Measurements from ENCODE around the gene MAMDC2. TPM values are rescaled to one million over a fixed set of nuclear protein-coding genes. Genes with fewer than 3 reads are reported as not detected.
A peak's percentile ranks its signal among the peaks of the same experiment; 100 is the strongest.

MAMDC2 gene
- total RNA-seq, 1 experiment from 2014 or later, result 0.37 TPM

DNA sequence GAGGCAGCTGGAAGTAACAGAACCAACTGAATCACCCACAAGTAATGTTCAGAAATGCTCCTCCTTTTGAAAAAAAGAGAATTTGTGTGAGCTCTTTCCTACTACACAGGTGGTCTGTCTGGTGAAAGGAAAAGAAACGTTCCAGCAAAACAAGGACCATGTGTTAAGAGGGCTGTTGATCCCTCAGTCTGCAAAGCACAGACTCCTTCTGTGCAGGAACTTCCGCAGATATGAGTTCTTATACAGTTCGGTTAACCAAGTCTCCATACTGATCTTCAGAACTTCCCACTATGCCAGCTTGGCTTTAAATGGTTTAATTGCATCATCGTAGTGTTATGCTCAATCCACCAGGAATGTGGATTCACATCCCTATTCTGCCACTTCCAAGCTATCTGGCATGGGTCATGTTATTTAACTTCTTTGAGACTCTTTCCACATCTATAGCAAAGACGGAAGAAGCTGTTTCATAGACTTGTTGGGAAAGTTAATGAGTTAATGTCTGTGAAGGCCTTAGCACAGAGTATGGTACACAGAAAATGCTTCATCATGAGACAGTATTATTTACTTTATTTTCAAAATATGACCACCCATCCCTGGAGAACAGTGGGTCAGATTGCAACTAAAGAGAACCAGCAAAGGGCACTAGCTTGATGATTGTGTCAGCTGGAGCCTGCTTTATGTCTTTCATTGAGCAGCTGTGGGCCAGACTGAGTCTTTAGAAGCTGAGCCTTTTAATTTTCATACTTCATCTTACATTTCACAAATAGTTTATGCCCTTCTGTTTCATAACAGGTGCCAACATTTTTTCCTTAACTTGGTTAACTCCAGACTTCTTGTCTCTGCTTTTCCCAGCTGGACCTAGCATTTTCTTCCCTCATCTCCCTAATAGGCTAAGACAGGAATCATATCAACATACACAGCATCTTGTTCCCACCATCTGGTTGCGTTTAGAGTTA lies 89.9 kb downstream of the MAMDC2 start:
- DNase-seq (ENCODE audit: low read depth), result no peak

DNA sequence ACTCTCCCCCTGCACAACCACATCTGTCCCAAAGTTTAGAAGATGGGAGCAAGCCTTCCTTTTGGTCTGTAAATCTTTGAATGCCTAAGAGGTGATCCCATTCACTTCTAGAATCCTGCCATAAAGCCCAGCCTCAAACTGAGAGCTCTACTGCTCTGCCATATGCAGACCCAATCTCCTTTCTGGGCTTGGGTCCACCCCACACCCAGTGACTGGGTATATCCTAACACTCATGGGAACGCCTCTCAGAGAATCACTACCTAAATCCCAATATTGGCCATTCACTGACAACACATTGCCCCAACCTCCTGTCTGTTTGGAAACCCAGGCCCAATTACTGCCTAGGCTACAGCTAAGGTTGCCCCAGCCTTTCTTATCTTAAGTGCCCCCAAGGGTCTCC lies 90.7 kb downstream of the MAMDC2 start:
- no peak for DNase-seq (ENCODE audit: low read depth)

DNA sequence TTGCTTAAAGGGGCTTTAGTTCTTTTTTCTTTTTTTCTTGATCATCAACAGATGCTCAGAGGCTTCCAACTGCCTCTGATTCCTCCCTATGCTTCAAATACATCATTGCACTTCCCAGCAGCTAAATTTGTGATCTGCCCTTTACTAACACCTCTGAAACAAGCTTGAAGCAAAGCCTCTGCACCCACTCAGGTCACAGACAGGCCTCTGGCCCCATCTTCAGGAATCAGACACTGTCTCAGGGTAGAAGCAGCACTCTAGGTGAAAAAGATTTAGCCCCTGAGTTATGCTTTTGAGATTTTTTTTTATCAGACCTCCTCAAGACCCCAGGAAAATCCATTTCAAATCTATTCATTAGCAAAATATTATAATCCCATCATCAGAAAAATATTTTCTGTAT lies 91.5 kb downstream of the MAMDC2 start:
- no peak for DNase-seq (ENCODE audit: low read depth)

DNA sequence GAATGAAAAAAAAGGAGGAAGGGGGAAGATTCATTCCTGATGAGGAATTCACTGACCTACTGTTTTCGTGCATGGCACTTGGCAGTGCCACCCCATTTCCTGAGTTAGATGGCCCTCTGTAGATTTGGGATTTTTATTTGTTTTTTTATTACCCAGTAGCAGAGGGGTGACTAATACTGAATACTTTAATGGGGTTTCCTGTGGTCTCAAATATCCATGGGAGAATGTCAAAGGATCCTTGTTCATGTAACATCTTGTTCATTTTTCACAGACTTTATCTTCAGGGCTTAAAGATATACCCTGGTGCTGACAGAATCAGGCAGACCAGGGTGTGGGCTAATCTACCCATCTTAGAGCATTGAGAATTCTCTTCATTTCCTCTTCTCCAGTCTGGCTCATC lies 93.0 kb downstream of the MAMDC2 start:
- DNase-seq (ENCODE audit: low read depth), result peak; percentile 90

DNA sequence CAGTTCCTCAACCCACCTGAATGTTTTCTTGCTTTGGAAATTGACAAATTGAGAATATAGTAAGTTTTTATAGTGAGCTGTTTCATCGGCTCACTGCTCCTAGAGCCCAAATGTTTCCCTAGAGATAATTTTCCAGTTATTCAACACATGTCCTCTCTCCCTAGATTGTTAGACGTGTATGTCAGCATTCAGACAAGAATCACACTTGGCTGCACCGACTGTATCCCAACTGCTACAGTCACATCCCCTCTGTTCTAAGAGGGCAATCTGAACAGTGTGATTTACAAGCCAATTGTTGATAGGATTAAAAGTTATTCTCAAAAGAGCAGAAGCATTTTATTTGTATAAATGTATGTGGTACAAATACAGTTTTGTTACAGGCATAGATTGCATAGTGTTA lies 93.9 kb downstream of the MAMDC2 start:
- no peak for DNase-seq (ENCODE audit: low read depth)

GRCh38 chr9:70142101-70142500 lies 98.5 kb downstream of the MAMDC2 start:
- DNase-seq (ENCODE audit: low read depth), result no peak

- no peak for DNase-seq (ENCODE audit: low read depth)
These were observed 99.9 kb downstream of the MAMDC2 start for GRCh38 chr9:70143394-70144130.

- DNase-seq (ENCODE audit: low read depth), result no peak
These were observed 100.5 kb downstream of the MAMDC2 start for GRCh38 chr9:70144131-70144503.

- no peak for DNase-seq (ENCODE audit: low read depth)
These were observed 102.3 kb downstream of the MAMDC2 start for GRCh38 chr9:70145981-70146380.

DNA sequence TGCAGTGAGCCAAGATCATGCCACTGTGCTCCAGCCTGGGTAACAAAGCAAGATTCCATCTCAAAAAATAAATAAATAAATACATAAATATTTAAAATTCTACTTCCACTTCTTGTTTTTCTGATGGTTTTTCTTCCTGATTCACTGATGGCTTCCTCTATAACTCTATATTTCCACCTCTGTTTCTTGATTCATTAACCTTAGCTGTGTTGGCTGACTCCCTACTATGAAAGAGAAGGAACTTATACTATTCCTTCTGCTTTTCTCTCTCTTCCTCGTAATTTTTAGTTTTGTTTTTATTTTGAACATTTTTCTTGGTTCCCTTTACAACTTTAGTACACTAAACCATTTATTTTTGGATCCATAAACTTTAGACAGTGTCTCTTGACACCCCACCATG lies 103.5 kb downstream of the MAMDC2 start:
- DNase-seq (ENCODE audit: low read depth), result no peak

DNA sequence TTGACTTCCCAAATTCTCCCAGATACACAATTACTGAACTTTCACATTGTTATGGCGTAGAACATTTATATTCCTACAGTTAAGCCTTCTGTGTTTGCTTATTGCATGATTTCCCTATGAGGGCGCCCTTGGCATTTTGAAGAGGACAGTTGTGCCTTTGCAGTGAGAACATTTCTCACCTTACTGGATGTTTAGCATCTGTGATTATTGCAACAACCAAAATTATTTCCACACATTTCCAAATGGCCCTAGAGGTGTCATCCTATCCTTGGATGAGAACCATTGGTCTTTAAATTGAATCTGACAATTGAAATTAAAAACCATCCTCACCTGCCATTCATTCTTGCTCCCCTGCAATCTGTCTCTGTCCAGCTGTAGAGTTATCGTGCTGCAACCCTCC lies 104.0 kb downstream of the MAMDC2 start:
- DNase-seq (ENCODE audit: low read depth), result no peak

- DNase-seq (ENCODE audit: low read depth), result no peak
These were observed 108.7 kb downstream of the MAMDC2 start for GRCh38 chr9:70152350-70152749.

DNA sequence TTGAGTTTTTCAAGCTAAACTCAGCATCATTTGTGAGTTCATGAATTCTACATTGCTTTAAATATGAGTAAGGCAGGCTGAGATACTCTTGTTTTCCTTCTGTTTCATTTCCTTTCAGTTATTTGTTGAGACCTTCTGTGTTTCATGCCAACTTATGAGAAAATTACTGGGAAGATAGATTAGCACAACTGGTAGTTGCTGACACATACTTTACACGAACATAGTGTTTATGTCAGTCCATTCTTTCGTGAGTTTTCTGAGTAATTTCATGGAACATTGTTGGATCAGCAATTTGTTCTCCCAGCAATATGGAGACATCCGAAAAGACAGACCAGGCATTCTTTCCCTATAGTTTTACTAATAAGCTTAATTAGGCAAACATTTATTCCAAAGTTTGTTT lies 113.1 kb downstream of the MAMDC2 start:
- DNase-seq (ENCODE audit: low read depth), result no peak

DNA sequence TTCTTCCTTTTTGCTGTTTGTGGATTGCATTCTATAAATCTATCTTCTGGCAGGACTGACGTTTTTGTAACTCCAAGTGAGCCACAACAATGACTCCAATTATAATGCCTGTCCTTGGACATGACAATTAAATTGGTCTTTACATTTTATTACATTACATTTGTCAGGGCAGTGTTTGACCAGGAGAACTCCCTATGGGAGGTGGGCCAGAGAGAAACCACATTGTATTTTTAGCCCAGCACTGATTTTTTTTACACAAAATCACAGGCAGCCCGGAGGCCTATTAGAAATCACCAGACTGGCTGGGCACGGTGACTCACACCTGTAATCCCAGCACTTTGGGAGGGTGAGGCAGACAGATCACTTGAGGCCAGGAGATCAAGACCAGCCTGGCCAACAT lies 116.0 kb downstream of the MAMDC2 start:
- DNase-seq (ENCODE audit: low read depth), result peak; percentile 62

GRCh38 chr9:70160686-70161600 lies 117.3 kb downstream of the MAMDC2 start:
- DNase-seq (ENCODE audit: low read depth), result no peak

GRCh38 chr9:70165006-70165602 lies 121.5 kb downstream of the MAMDC2 start:
- DNase-seq (ENCODE audit: low read depth), result no peak

DNA sequence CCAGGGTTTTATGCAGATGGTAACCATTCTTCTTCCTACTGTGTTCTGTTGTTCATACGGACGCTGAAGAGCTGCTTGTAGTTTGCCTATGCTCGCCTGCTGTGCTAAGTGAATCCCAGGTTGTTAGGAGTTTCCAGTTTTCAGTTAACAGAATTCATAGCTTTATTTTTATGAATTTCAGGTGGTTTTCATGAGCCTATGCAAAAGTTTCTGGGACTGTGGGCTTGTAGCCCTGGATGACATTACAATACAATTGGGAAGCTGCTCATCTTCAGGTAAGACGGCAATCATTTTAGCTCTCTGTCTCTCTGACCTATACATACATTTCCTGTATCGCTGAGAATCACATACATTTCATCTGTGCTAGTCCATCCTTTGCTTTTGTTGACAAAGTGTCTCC lies 124.9 kb downstream of the MAMDC2 start:
- DNase-seq (ENCODE audit: low read depth), result no peak

- DNase-seq (ENCODE audit: low read depth), result no peak
These were observed 125.6 kb downstream of the MAMDC2 start for GRCh38 chr9:70169222-70169621.

GRCh38 chr9:70170151-70170790 lies 126.6 kb downstream of the MAMDC2 start:
- no peak for DNase-seq (ENCODE audit: low read depth)

DNA sequence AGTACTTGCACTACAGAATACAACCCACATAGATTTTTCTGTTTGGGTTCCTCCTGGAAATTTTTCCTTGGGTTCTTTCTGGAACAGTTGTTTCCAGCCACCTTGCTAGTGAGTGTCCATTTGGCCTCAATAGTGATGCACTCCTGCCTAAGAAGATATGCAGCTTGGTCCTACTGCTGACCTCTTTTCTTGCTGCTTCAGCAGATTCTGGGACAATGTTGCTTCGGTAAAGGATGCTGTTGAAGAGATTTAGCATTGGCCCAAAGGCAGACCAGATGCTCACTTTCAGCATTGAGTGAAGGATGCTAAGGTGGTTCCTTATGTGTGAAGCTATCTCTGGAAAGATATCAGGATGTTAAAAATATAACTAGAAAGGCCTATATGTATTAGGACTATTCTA lies 128.9 kb downstream of the MAMDC2 start:
- DNase-seq (ENCODE audit: low read depth), result no peak

DNA sequence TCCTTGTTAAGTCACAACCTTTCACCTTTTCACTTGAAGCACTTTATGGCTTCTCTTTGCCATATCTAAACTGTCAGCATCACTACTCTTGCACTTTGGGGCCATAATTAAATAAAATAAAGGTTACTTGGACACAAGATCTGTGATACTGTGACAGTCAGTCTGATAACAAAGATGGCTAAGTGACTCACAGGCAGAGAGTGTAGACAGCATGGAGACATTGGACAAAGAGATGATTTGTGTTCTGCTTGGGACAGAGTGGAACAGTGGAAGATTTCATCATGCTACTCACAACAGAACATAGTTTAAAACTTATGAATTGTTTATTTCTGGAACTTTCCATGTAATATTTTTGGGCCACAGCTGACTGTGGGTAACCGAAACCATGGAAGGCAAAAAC lies 133.5 kb downstream of the MAMDC2 start:
- no peak for DNase-seq (ENCODE audit: low read depth)

Data from HT1080 (cell line).